Measurements from ENCODE around the gene DMAC2.
"Not testable (repeated sequence)": the region's sequence is repeated elsewhere in the genome, so short reads cannot be mapped to it uniquely, and the experiment has no call there.

DMAC2 gene

DNA sequence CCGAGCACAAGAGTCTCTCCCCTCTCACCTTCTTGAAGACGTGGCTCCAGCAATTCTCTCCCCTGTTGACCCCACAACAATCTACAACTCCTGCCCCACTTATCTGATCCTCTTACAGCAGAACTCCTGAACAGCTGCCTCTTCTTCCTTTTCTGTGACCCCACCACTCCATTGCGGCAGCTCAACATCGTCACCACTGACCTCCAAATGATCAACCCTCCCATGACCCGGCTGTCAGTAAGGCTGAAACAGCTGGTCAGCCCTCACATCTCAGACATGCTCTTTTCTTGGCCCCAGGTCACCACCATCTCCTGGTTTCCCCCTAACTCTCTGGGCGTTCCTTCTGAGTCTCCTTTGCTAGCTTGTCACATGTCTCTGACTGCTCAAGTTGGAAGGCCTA, 44.4 kb downstream of the DMAC2 start:
- TF ChIP-seq, protein P1, sequence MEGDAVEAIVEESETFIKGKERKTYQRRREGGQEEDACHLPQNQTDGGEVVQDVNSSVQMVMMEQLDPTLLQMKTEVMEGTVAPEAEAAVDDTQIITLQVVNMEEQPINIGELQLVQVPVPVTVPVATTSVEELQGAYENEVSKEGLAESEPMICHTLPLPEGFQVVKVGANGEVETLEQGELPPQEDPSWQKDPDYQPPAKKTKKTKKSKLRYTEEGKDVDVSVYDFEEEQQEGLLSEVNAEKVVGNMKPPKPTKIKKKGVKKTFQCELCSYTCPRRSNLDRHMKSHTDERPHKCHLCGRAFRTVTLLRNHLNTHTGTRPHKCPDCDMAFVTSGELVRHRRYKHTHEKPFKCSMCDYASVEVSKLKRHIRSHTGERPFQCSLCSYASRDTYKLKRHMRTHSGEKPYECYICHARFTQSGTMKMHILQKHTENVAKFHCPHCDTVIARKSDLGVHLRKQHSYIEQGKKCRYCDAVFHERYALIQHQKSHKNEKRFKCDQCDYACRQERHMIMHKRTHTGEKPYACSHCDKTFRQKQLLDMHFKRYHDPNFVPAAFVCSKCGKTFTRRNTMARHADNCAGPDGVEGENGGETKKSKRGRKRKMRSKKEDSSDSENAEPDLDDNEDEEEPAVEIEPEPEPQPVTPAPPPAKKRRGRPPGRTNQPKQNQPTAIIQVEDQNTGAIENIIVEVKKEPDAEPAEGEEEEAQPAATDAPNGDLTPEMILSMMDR (IDR thresholded peaks at IDR 0.05; ENCODE audit: borderline replicate concordance, control extremely low read depth, extremely low read depth, insufficient read depth, missing control alignments), result no peak
- in situ Hi-C loops (cut with MboI; ENCODE audit: low sequenced_read_pairs, unreplicated experiment), result no loop called here
- no peak for DNase-seq (ENCODE audit: low spot score)

DNA sequence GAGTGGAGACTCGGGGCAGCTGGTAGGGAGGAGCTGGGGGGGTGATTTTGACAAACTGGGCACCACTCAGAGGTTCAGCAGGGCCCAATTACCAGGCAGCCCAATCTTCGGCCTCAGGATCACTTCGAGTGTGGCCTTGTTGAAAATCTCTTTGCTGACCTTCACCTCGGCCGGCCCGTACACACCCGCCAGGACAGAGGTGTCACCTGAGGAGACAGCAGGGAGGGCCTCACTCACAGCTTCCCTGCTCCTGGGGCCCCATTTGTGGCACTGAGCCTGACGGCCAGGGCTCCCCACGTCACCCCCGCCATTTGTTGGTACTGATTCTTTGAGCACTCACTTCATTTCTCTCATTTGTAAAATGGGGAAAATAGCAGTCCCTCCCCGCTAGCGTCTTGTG, 46.9 kb downstream of the DMAC2 start:
- TF ChIP-seq, protein P1 (IDR thresholded peaks at IDR 0.05; ENCODE audit: borderline replicate concordance, control extremely low read depth, extremely low read depth, insufficient read depth, missing control alignments), result no peak
- in situ Hi-C loops (cut with MboI; ENCODE audit: low sequenced_read_pairs, unreplicated experiment), result no loop called here

DNA sequence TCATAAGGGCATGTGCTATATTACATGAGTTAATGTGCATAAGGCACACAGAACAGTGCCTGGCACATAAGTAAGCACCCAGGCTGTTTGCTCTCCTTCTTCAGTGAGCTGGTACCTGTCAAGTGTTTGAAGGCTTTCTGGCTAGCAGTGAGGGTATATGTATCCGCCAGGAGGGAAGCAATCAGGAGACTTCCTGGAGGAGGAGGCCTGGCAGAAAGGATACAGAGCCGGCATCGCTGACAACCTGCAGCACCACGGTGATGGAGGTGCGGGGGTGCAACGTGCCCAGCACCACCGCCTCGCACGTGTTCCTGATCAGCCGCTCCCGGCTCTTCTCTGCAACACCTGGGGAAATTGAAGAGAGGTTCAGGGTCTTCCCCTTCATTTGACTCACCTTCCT, 48.1 kb downstream of the DMAC2 start:
- in situ Hi-C loops (cut with MboI; ENCODE audit: low sequenced_read_pairs, unreplicated experiment), result no loop called here
- no peak for DNase-seq (ENCODE audit: low spot score)
- TF ChIP-seq, protein P1 (IDR thresholded peaks at IDR 0.05; ENCODE audit: borderline replicate concordance, control extremely low read depth, extremely low read depth, insufficient read depth, missing control alignments), result no peak

More for the DNA sequence above, 46.9 kb downstream of the DMAC2 start:
- no peak for DNase-seq (ENCODE audit: low spot score)

DNA sequence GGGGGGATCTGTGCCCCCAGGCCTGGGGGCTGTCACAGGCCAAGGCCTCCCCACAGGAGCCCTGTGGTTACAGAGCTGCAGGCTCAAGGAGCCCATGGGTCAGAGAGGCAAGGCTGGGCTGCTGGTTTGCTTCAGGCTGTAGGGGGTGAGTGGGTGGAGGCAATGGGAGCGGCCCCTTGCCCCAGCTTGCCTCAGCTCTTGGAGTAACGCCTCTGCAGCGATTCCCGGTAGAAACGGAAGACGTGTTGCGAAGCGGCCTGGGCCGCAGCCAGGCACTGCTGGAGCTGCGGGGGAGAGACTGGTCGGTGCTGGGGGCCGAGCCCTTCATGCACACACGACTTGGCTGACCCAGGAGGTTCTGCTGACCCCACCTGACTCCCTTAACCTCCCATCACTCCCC, 53.3 kb downstream of the DMAC2 start:
- no peak for DNase-seq (ENCODE audit: low spot score)
- in situ Hi-C loops (cut with MboI; ENCODE audit: low sequenced_read_pairs, unreplicated experiment), result no loop called here
- TF ChIP-seq, protein P1 (IDR thresholded peaks at IDR 0.05; ENCODE audit: borderline replicate concordance, control extremely low read depth, extremely low read depth, insufficient read depth, missing control alignments), result no peak

DNA sequence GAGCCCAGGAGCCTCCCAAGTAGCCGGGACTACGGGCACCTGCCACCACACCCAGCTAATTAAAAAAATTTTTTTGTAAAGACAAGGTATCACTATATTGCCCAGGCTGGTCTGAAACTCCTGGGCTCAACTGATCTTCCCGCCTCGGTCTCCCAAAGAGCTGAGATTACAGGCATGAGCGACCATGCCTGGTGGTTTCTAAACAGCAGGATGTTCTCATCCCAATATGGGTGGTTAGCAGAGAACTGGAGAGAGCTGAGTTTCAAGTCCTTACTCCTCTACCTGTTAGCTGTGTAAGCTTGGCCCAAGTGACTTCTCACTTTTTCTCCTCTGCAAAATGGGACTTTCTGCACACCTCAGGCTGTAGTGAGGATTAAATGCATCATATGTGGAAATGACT, 55.4 kb downstream of the DMAC2 start:
- no peak for DNase-seq (ENCODE audit: low spot score)
- TF ChIP-seq, protein P1 (IDR thresholded peaks at IDR 0.05; ENCODE audit: borderline replicate concordance, control extremely low read depth, extremely low read depth, insufficient read depth, missing control alignments), result no peak
- in situ Hi-C loops (cut with MboI; ENCODE audit: low sequenced_read_pairs, unreplicated experiment), result no loop called here

DNA sequence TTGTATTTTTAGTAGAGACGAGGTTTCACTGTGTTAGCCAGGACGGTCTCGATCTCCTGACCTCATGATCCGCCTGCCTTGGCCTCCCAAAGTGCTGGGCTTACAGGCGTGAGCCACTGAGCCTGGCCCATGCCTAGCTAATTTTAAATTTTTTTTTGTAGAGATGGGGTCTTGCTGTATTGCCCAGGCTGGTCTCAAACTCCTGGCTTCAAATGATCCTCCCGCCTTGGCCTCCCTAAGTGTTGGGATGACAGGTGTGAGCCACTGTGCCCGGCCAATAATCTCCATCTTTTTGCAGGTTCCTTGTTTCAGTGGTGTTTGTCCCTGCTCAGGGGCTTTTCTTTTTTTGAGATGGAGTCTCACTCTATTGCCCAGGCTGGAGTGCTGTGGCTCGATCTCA, 58.2 kb downstream of the DMAC2 start:
- in situ Hi-C loops (cut with MboI; ENCODE audit: low sequenced_read_pairs, unreplicated experiment), result not testable (repeated sequence)

More for the DNA sequence above, 58.2 kb downstream of the DMAC2 start:
- DNase-seq (ENCODE audit: low spot score), result not testable (repeated sequence)

Data from GM13976 (cell line).